Parathyroid adenoma (tissue), 2 donors: ENCODE results near the gene ULK4.

Experiments
- H2AFZ ChIP-seq: fragments of 300-600 bp; sonication (generic); one replicate; pipeline ENCODE4 v1.7.0; 2017; ENCODE audit warnings: antibody characterized with exemption, mild to moderate bottlenecking
- H3K27ac ChIP-seq: fragments of 300-600 bp; sonication (generic); one replicate; pipeline ENCODE4 v1.7.0; 2017
- H3K27me3 ChIP-seq: fragments of 300-600 bp; sonication (generic); one replicate; pipeline ENCODE4 v1.7.0; 2017; ENCODE audit warnings: low read length; ENCODE audit not compliant: control insufficient read depth, insufficient read depth
- H3K36me3 ChIP-seq: fragments of 300-600 bp; sonication (generic); one replicate; pipeline ENCODE4 v1.7.0; 2017; ENCODE audit warnings: low read length; ENCODE audit not compliant: control insufficient read depth, insufficient read depth
- H3K4me1 ChIP-seq: fragments of 300-600 bp; sonication (generic); one replicate; pipeline ENCODE4 v1.7.0; 2017; ENCODE audit warnings: control low read depth
- H3K4me2 ChIP-seq: fragments of 300-600 bp; sonication (generic); one replicate; pipeline ENCODE4 v1.7.0; 2017; ENCODE audit warnings: low read length
- H3K4me3 ChIP-seq: fragments of 300-600 bp; sonication (generic); one replicate; pipeline ENCODE4 v1.7.0; 2017; ENCODE audit warnings: low read depth, low read length
- H3K79me2 ChIP-seq: fragments of 300-600 bp; sonication (generic); one replicate; pipeline ENCODE4 v1.7.0; 2017; ENCODE audit warnings: control low read depth
- H3K9ac ChIP-seq: fragments of 300-600 bp; sonication (generic); one replicate; pipeline ENCODE4 v1.7.0; 2017; ENCODE audit warnings: mild to moderate bottlenecking
- H3K9me3 ChIP-seq: fragments of 300-600 bp; sonication (generic); one replicate; pipeline ENCODE4 v1.7.0; 2017; ENCODE audit warnings: low read length; ENCODE audit not compliant: control insufficient read depth
- TF ChIP-seq, protein P1 (sequence below): fragments of 300-600 bp; sonication (generic); IDR thresholded peaks from one replicate; pipeline ENCODE4 v1.7.0; 2017; ENCODE audit warnings: antibody characterized with exemption, mild to moderate bottlenecking
- donor health status: primary hyperparathyroidism.

ULK4 gene

DNA sequence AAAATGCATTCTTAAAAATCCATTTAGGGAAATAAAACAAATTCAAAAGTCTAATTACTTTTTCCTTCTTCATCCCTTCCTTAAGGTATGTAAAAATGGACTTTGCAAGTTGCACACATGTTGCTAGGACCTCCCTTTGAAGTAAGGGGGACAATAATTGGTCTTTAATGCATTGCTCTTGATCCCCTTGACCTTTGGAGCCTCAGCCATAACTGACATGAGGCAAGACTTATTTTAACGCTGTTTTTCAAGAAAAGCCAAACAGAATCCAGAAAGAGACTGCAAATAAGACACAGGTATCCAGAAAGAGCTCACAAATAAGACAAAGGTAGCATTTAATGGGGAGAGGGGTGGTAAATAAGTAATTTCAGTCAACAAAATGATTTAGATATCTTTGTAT is 301.4 kb downstream of the ULK4 start:
- no peak overlapping the region for H3K4me3 ChIP-seq
- no peak overlapping the region for H2AFZ ChIP-seq
- no peaks in the 10 kb centered on the region for H3K27me3 ChIP-seq
- H3K9me3 ChIP-seq = no peaks in the 10 kb centered on the region
- no peaks in the 10 kb centered on the region for H3K4me1 ChIP-seq
- H3K27ac ChIP-seq = no peak overlapping the region
- no peaks in the 10 kb centered on the region for H3K79me2 ChIP-seq
- TF ChIP-seq, protein P1, sequence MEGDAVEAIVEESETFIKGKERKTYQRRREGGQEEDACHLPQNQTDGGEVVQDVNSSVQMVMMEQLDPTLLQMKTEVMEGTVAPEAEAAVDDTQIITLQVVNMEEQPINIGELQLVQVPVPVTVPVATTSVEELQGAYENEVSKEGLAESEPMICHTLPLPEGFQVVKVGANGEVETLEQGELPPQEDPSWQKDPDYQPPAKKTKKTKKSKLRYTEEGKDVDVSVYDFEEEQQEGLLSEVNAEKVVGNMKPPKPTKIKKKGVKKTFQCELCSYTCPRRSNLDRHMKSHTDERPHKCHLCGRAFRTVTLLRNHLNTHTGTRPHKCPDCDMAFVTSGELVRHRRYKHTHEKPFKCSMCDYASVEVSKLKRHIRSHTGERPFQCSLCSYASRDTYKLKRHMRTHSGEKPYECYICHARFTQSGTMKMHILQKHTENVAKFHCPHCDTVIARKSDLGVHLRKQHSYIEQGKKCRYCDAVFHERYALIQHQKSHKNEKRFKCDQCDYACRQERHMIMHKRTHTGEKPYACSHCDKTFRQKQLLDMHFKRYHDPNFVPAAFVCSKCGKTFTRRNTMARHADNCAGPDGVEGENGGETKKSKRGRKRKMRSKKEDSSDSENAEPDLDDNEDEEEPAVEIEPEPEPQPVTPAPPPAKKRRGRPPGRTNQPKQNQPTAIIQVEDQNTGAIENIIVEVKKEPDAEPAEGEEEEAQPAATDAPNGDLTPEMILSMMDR = no peak
- H3K9ac ChIP-seq = no peak overlapping the region
- no peak overlapping the region for H3K4me2 ChIP-seq
- no peaks in the 10 kb centered on the region for H3K36me3 ChIP-seq

DNA sequence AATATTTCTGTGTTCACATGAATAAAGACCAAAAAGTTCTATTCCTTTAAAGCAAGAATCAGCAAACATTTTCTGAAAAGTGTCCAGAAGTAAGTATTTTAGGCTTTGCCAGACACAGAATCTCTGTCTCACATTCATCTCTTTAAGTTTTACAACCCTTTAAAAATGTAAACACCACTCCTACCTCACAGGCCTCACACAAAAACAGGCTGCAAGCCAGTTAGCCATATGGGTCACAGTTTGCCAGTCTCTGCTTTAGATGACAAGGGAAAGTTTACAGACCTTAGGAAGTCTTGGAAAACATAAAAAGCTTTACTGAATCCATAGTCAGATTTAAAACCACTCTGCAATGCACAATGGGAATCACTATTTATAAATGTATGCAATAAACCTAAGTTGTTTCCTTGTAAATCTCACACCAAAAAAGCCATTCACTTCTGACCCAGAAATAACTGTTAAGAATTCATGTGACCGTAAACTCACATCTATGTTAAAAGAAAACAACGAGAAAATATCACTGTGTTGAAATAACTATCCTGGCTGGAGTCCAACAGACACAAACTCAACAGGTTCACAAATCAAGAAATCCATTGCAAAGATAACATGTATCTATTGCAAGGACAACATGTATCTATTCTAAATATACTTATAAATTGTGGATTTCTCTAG is 308.2 kb downstream of the ULK4 start:
- TF ChIP-seq, protein P1 = no peak
- H3K9ac ChIP-seq = no peak overlapping the region
- no peak overlapping the region for H3K27ac ChIP-seq
- no peak overlapping the region for H3K4me2 ChIP-seq
- no peak overlapping the region for H2AFZ ChIP-seq
- peaks cover 3% of the 10 kb centered on the region for H3K4me1 ChIP-seq
- H3K79me2 ChIP-seq = peaks cover 4% of the 10 kb centered on the region
- no peaks in the 10 kb centered on the region for H3K27me3 ChIP-seq
- H3K4me3 ChIP-seq = no peak overlapping the region
- H3K36me3 ChIP-seq = no peaks in the 10 kb centered on the region
- no peaks in the 10 kb centered on the region for H3K9me3 ChIP-seq

DNA sequence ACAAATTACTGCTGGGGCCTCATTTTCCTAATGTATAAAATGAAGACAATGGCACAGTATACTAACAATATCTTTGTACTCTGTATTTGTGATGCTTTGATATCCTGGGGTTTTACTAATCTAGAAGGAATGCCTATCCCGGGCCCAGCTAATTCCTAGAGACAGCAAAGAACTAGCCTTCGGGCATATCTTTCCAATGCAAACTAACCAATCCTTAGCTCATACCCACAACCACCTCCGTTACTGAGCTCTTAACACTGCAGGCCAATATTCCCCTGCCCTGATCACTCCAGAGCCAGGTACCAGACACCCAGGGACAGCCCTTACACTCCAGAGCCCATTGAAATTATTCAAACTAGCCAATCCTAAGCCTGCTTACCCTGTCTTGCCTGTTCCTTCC is 309.0 kb downstream of the ULK4 start:
- TF ChIP-seq, protein P1 = no peak
- H3K36me3 ChIP-seq = no peaks in the 10 kb centered on the region
- H3K27me3 ChIP-seq = no peaks in the 10 kb centered on the region
- no peak overlapping the region for H2AFZ ChIP-seq
- no peak overlapping the region for H3K4me3 ChIP-seq
- H3K4me1 ChIP-seq = peaks cover 3% of the 10 kb centered on the region
- no peak overlapping the region for H3K4me2 ChIP-seq
- H3K9me3 ChIP-seq = no peaks in the 10 kb centered on the region
- H3K9ac ChIP-seq = no peak overlapping the region
- H3K79me2 ChIP-seq = peaks cover 4% of the 10 kb centered on the region
- H3K27ac ChIP-seq = no peak overlapping the region

DNA sequence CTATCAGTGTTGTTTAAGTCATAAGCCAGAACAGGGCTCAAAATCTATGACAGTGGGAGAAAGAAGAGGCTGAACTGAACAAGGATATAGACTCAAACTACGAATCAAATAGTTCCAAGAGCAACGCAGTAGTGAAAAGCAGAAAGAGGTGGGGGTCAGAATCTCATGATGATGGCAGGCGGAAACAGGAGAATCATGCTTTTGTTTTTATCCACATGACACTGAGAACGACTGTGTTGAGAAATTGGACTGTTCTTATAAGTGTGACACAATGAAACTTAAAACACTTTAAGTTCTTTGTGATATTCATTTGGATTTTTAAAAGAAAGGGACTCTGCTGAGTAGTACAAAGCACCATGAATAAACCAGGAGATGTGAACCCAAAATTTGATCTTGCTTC is 309.4 kb downstream of the ULK4 start:
- H3K27ac ChIP-seq = no peak overlapping the region
- H2AFZ ChIP-seq = no peak overlapping the region
- TF ChIP-seq, protein P1 = no peak
- H3K4me3 ChIP-seq = no peak overlapping the region
- peaks cover 4% of the 10 kb centered on the region for H3K79me2 ChIP-seq
- peaks cover 3% of the 10 kb centered on the region for H3K4me1 ChIP-seq
- no peak overlapping the region for H3K9ac ChIP-seq
- H3K4me2 ChIP-seq = no peak overlapping the region
- H3K9me3 ChIP-seq = no peaks in the 10 kb centered on the region
- no peaks in the 10 kb centered on the region for H3K36me3 ChIP-seq
- no peaks in the 10 kb centered on the region for H3K27me3 ChIP-seq

DNA sequence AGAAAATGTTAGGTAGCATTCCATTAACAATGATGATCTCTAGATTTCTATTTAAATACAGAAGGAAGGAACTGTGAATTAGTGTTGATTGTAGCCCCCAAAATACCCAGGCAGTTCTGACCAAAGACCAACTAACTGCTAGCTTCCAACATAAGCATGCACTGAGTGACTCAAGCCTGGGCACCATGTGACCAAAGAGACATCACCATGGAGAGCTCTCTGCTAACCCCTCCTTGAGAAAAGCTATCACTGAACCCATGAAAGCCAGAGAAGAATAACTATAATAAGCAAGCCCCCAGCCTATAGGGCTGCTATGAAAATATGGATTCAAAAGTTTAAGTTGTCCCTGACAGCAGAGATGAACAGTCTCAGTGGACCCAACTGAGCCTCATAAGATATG is 310.2 kb downstream of the ULK4 start:
- Histone ChIP-seq H3K9ac (no peak overlapping the region), H3K4me3 (no peak overlapping the region), H3K36me3 (no peaks in the 10 kb centered on the region), H3K27me3 (no peaks in the 10 kb centered on the region), H3K4me2 (no peak overlapping the region), H3K79me2 (peaks cover 4% of the 10 kb centered on the region), H3K4me1 (peaks cover 3% of the 10 kb centered on the region), H3K9me3 (no peaks in the 10 kb centered on the region), H2AFZ (no peak overlapping the region), H3K27ac (no peak overlapping the region)
- TF ChIP-seq, protein P1 = no peak
